ENCODE results near the gene UNK. TPM values are rescaled to one million over a fixed set of nuclear protein-coding genes. Genes with fewer than 3 reads are reported as not detected.

Gene UNK
- total and polyA plus RNA-seq, 2 donors (not counting 1 experiment from before 2014, with no cell fraction given), result 35.5 to 70.3 TPM

GRCh38 chr17:75774991-75775668 is 9.5 kb upstream of the UNK start:
- no peaks in the 10 kb centered on the region for H3K9me3 ChIP-seq (ENCODE audit: control extremely low read depth in 1 of 3, control insufficient read depth in 2 of 3, insufficient read depth in 1 of 3, low read length in 2 of 3)
- Mint-ChIP-seq H3K27ac (peak overlapping the region; percentile 64), H3K4me3 (peak overlapping the region; percentile 6), H3K4me1 (peaks cover 42% of the 10 kb centered on the region), H3K27me3 (no peaks in the 10 kb centered on the region), H3K9me3 (ENCODE audit: insufficient read depth) (peaks cover 2% of the 10 kb centered on the region)
- no peak overlapping the region for H3K9ac ChIP-seq (ENCODE audit: low read length)
- 100% methylated on average over 1 of the region's 6 CpGs for WGBS (ENCODE audit: insufficient coverage)
- H2AFZ ChIP-seq (ENCODE audit: insufficient read depth, low read depth, low read length, poor library complexity, severe bottlenecking), result no peak overlapping the region
- H3K4me3 ChIP-seq (ENCODE audit: control extremely low read depth in 1 of 5, extremely low read depth in 1 of 5, insufficient read depth in 1 of 5, low read depth in 2 of 5, low read length in 4 of 5), result no peak overlapping the region
- H3K27ac ChIP-seq (ENCODE audit: low read length in 2 of 2), result no peak overlapping the region
- H4K20me1 ChIP-seq (ENCODE audit: control insufficient read depth, insufficient read depth, low read length, poor library complexity, severe bottlenecking), result peaks cover 43% of the 10 kb centered on the region
- H3K4me2 ChIP-seq (replicated peaks; ENCODE audit: low read depth, low read length, poor library complexity, severe bottlenecking), result no peak overlapping the region
- POLR2A ChIA-PET, result interaction anchor here (0.6 to 8.4 kb wide), 7 partner anchors 10 to 121 kb away, joined by 4 to 78 read pairs (median 6); partner anchors contain the start of genes GALK1, TRIM65 and WBP2
- DNase-seq, result peak; percentile 45
- no peak for ATAC-seq (ENCODE audit: low read depth)
- intact Hi-C loops (cut with micrococcal nuclease), result no loop called here
- H3K27me3 ChIP-seq (replicated peaks in 1 of 4; ENCODE audit: control extremely low read depth in 1 of 4, control insufficient read depth in 3 of 4, insufficient read depth in 4 of 4, low read length in 3 of 4), result no peaks in the 10 kb centered on the region
- CTCF ChIA-PET, result interaction anchor here (1.1 to 8.5 kb wide), 3 partner anchors 10 to 52 kb away, joined by 3 to 54 read pairs (median 41); partner anchors contain the start of gene GALK1
- H3K4me1 ChIP-seq (ENCODE audit: control insufficient read depth in 2 of 2, insufficient read depth in 2 of 2, low read length in 2 of 2), result peaks cover 18 to 37% of the 10 kb centered on the region in 2 donors
- no peak for TF ChIP-seq CTCF (IDR thresholded peaks at IDR 0.05)
- H3K36me3 ChIP-seq (replicated peaks in 1 of 2; ENCODE audit: control extremely low read depth in 1 of 2, control insufficient read depth in 1 of 2, extremely low read depth in 1 of 2, insufficient read depth in 2 of 2, low read length in 1 of 2), result peaks cover 4 to 42% of the 10 kb centered on the region in 2 experiments
- H3K79me2 ChIP-seq (ENCODE audit: control insufficient read depth, insufficient read depth, low read length), result peaks cover 29% of the 10 kb centered on the region

All from B cell (primary cell).